HG02970 (cell line): Measurements from ENCODE around the gene NCAPG.
"Not testable (repeated sequence)": the region's sequence is repeated elsewhere in the genome, so short reads cannot be mapped to it uniquely, and the experiment has no call there.

Experiments used
- ATAC-seq: cut with Tn5 transposase; IDR thresholded peaks from one replicate; pipeline ENCODE4 v1.9.1; 2021; ENCODE audit warnings: mild to moderate bottlenecking, moderate library complexity, moderate number of reproducible peaks; ENCODE audit not compliant: unreplicated experiment, low FRiP score

Gene NCAPG

DNA sequence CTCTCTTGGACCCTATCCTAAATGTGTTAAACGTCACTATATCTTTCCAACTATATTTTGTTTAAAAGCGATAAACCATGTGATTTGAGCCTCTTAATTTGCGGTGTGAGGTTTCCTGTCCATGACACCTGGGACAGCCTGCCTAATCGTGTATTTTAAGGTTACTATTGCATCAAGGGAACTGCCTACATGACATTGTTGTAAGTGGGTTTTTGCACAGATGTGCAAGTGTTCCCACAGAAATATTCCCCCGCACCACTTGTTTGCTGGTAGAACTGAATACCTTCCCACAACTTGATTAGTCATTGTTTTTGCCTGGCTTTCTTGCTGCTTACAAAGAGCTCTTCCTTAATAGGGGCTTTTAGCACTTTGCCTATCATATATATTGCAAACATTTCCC lies 24.2 kb upstream of the NCAPG start:
- ATAC-seq: no peak

DNA sequence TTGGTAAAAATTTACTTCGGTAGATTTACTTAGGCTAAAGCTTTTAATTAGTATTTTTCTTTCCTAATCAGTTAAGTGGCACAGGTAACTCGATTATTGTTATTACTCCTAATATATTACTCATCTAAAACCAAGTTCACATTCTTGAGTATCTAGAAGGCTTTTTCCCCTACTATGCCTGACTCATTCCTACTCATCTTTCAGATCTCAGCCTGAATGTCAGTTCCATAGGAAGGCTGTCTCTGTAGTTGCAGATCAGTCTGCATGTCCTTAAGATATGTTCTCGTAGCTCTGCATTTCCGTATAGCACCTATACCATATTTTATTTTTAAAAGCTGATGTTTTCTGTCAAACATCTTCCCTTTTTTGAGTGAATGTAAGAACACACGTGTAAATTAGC lies 23.5 kb upstream of the NCAPG start:
- no peak for ATAC-seq

DNA sequence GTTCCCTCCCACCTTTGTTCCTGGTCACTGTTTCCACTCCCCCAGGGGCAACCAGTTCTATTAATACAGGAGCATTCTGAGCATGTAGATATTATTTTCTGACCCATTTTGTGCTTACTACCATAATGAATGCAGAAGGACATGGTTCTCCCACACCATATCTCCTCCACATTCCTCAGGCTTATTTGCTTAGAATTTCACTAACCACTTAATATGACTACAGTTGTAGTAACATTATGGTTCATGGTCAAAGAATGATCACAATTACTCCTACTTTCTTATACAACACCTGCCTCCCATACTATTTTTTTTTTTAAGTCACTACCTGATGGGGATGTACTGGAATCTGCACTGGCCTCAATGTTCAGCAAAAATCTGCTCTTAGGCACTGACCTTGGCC lies 21.8 kb upstream of the NCAPG start:
- ATAC-seq: no peak

DNA sequence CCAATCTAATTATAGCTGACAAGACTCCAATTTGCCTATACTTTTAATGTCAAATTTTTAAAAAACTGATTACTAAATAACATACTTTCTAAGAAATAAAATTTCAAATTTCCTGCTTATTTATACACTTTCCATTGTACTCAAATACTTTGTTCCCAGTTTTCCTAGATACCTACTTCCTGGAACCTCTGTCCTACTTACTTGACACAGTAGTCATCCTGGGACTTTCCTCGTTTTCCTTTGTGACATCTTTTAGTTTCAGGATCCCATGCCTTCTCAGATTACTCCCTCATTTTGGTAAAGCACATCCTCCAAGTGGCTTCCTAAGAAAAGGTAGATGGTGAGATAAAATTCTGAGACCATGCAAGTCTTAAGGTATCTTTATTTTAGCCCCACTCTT lies 16.0 kb upstream of the NCAPG start:
- no peak for ATAC-seq

DNA sequence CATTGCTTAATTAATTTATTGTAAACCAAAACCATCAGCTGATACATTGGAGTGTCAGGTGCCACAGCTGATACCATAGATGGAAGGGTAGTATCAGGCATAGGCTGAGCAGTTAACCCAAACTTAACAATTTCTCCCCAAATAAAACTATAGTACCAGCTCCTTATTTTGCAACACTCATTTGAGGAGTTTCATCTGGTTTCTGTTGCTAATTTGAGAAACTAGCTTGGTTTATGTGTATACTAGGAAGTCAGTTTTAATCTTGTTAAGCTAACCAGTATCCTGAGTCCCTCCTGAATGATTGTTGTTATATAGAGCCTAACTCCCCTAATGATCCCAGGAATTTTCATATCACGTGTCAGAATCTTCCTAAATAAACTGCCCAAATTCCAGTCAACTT lies 13.0 kb upstream of the NCAPG start:
- no peak for ATAC-seq

DNA sequence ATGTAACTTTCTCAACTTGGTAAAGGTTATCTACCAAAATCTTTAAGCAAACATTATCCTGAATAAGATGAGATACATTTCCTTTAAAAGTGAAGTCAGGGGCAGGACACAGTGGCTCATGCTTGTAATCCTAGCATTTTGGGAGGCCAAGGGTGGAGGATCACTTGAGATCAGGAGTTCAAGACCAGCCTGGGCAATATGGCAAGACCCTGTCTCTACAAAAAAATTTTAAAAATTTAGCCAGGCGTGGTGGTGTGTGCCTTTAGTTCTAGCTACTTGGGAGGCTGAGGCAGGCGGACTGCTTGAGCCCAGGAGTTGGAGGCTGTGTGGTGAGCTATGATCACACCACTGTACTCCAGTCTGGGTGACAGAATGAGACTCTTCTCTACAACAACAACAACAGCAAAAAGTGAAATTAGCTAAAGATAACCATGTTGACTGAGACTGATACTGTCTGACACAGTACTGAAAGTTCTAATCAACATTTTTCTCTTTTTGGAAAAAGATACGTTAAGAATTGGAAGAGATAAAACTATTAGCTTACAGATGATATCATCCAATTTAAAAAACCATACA lies 5.1 kb upstream of the NCAPG start:
- ATAC-seq: no peak

DNA sequence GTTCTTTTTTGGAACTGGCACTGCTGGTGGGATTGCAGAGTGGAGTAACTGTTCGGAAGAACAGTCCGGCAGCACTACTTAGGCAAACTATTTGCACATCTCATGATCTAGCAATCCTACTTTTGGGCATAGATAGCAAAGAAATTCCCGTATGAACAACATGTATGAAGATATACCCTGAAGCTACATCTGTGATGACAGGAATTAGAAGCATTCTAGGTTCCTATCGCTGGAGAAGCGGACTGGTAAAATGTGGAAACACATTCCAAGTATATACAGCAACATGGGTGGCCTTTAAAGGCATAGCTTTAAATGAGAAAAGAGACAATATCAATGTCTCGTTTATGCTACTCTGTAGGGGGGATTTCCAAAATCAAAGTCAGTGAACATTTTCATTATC lies 3.3 kb upstream of the NCAPG start:
- ATAC-seq: no peak

DNA sequence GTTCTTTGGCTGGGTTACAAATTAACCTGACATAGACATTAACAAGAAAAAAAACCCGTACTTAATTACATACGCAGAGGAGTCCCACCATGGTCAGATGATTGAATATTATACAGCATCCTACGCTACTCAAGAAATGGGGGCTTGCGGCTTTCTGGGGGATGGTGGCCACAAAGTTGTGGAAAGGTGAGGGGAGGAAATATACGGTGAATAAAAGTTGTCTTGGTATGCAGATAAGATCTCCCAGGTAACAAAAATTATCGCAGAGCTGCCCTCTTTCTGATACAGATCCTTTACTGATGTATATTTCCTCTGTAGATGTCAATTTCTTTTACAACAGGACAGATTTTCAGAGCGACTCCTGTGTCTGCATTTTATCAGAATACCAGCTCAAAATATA lies 1.1 kb upstream of the NCAPG start:
- no peak for ATAC-seq

DNA sequence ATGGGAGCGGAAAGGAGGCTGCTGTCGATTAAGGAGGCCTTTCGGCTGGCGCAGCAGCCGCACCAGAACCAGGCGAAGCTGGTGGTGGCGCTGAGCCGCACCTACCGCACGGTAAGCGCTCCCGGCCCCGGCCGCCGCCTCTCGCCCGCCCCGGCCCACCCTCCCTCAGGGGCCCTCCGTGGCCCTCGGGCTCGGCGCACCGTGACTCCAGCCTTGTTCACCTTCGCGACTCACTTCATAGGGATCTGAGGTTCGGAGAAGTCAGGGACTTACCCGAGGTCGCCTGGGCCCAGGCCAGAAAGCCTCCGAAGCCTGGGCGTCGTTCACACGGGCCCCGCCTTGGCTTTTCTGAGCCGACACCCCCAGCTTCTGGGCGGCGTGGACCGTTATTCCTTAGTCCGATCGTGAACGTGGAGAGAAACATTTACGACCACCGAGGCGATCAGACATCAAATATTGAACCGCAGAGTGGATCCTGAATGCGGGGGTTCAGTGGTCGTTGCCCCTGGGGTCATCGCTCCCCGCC lies 362 bp downstream of the NCAPG start:
- ATAC-seq: peak; percentile 24

DNA sequence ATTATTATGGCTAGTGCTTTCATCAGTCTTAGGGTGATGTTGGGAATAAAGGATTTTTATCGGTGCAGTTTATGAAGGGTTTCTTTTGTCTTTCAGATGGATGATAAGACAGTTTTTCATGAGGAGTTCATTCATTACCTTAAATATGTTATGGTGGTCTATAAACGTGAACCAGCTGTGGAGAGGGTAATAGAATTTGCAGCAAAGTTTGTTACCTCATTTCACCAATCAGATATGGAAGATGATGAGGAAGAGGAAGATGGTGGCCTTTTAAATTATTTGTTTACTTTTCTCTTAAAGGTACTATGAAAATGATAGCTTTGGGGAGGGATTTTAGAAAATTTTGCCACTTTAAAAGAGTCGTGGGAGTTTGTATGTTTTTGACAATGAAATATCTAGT lies 1.3 kb downstream of the NCAPG start:
- no peak for ATAC-seq

DNA sequence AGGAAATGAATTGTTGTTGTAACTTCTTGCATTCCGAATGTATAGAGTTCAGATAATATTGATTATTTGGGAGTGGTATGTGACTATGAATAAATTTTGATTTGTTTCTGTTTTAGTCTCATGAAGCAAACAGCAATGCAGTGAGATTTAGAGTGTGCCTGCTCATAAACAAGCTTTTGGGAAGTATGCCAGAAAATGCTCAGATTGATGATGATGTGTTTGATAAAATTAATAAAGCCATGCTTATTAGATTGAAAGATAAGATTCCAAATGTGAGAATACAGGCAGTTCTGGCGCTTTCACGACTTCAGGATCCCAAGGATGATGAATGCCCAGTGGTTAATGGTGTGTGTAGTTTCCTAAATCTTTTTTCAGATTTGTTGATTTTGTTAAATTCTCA lies 2.0 kb downstream of the NCAPG start:
- no peak for ATAC-seq

DNA sequence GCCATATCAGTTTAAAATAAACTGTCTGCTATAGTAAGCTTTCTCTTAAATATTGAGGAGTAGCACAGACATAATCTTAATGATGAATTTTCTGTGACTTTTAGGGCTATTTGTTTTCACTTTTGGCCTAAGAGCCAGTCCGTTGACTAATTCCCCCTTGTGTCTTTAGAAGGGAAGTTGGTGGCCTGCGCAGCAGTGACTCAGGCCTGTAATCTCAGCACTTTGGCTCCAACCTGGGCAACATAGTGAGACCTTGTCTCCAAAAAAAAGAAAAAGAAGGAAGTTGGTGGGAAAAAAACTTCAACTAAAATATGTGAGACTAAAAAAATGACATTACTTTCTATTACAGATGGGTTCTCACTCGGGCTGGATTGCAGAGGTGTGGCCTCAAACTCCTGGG lies 3.4 kb downstream of the NCAPG start:
- ATAC-seq: no peak

DNA sequence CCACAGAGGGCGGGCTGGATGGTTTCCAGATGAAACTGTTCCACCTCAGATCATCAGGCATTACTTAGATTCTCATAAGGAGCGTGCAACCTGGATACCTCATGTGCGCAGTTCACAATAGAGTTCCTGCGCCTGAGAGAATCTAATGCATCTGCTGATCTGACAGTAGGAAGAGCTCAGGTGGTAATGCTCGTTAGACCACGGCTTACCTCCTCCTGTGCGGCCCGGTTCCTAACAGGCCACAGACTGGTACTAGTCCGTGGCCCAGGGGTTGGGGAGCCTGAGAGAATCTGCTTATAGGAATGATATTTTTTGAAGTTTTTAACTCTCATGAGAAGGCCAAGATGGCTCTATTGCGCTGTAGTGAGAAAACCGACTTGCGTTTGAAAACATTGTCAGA lies 5.4 kb downstream of the NCAPG start:
- ATAC-seq: no peak

DNA sequence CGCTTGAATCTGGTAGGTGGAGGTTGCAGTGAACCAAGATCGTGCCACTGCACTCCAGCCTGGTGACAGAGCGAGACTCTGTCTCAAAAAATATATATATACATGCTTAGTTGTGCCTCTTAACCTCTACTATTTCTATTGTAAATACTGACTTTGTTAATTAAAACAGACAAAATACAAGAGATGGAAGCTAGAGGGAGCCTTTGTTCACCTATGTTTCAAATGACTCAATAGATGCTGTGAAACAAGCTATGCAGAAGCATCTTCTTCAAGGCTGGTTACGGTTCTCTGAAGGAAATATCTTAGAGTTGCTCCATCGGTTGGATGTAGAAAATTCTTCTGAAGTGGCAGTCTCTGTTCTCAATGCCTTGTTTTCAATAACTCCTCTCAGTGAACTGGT lies 6.2 kb downstream of the NCAPG start:
- ATAC-seq: no peak

DNA sequence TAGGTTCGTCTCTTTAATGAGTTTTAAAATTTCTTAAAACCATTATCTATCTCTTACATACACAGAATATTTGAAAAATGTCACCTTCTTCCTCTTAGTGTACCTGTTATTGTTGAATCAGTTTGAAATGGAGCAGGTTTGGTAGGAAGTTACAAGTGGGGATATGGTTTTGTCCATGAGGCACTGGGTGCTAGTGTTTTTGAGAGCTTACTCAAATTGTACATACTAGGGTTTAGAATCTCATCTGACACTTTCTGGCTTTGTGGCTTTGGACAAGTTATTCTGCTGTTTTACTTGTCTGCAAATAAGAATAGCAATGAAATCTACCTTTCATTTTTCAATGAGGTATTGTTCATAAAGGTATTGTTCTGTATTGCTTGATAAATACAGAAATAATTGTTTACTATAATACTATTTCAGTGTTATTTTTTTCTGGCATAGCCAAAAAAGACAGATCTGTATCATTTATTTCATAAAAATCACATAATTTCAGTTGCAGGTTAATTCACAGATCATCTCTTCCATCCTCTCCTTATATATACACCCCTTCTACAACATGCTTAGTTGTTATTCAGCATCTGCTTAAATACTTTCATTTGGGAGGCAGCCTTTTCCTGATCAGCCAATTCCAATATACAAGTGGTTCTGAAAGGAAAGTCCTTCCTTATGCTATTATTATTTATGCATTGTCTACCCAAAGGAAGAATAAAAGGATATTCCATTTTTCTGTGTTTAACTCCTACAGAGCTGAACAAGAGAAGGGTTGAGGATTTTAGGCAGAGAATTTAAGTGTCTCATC lies 13.3 kb downstream of the NCAPG start:
- no peak for ATAC-seq

DNA sequence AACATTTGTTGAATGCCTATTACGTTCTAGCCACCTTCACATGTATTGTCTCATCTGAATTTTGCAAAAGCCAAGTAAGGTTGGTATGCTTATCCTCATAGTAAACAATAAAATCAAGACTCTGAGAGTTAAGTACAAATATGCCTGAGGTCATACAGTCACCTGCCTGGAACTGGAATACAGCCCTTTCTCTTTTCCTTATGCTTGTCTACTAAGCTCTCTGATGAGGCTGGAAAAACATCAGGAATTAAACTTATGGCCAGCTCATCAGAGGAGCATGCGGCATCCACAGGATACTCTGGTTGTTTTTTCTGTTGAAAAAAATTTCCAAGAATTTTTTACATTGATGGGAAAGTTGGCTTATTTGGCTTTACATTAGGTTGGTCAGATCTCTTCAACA lies 35.5 kb downstream of the NCAPG start:
- ATAC-seq: no peak

DNA sequence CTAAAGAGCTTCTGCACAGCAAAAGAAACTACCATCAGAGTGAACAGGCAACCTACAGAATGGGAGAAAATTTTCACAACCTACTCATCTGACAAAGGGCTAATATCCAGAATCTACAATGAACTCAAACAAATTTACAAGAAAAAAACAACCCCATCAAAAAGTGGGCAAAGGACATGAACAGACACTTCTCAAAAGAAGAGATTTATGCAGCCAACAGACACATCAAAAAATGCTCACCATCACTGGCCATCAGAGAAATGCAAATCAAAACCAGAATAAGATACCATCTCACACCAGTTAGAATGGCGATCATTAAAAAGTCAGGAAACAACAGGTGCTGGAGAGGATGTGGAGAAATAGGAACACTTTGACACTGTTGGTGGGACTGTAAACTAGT lies 39.5 kb downstream of the NCAPG start:
- ATAC-seq: not testable (repeated sequence)

DNA sequence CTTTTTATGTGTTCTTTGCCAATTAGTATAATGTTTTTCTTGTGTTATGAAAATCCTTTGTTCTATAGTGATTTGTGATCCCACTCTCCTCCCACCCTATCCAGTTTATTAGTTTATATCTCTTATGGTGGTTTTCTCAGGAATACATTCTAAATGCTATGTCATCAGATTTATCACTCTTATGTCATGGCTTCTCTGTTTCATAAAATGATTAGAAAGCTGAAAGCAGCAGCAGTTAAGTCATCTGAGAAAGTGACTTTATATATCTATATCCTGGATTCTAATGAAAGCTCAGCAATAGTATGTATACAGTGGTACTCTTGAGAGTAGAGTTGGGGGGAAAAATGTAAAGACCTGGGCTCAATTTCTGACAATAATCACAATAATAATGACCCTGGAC lies 41.2 kb downstream of the NCAPG start:
- ATAC-seq: no peak

DNA sequence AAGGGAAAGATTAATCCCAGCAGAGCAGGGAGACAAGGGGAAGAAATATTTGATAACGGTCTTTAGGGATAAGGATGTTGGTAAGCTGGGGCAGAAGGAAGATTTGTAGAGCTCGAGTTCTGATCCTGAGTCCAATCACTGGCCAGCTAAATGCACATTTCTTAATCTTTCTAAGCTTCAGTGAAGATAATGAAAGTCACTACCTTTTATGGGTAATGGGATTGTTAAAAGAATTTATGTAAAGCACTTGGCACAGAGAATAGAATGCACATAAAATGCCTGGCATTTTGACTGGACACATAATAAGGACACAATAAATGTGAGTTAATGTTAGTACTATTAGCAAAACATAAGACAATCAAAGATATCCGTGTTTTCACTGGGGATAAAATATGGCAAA lies 43.3 kb downstream of the NCAPG start:
- no peak for ATAC-seq

DNA sequence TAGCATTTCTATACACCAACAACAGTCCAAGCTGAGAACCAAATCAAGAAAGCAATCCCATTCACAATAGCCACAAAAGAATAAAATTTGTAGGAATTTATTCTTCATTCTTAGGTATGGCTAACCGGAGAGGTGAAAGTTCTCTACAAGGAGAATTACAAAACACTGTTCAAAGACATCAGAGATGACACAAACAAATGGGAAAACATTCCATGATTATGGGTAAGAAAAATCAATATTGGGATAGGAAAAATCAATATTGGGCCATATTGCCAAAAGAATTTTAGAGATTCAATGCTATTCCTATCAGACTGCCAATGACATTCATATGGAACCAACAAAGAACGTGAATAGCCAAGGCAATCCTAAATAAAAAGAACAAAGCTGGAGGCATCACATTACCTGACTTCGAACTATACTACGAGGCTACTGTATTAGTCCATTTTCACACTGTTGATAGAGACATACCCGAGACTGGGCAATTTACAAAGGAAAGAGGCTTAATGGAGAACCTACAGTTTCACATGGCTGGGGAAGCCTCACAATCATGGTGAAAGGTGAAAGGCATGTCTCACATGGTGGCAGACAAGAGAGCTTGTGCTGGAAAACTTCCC lies 49.1 kb downstream of the NCAPG start:
- ATAC-seq: no peak

DNA sequence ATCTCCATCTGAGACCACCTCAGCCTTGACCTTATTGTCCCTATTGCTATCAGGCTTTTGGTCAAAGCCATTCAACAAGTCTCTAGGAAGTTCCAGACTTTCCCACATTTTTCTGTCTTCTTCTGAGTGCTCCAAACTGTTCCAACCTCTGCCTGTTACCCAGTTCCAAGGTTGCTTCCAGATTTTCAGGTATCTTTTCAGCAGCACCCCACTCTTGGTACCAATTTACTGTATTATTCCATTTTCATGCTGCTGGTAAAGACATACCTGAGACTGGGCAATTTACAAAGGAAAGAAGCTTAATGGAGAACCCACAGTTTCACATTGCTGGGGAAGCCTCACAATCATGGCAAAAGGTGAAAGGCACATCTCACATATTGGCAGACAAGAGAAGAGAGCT lies 51.1 kb downstream of the NCAPG start:
- not testable (repeated sequence) for ATAC-seq

DNA sequence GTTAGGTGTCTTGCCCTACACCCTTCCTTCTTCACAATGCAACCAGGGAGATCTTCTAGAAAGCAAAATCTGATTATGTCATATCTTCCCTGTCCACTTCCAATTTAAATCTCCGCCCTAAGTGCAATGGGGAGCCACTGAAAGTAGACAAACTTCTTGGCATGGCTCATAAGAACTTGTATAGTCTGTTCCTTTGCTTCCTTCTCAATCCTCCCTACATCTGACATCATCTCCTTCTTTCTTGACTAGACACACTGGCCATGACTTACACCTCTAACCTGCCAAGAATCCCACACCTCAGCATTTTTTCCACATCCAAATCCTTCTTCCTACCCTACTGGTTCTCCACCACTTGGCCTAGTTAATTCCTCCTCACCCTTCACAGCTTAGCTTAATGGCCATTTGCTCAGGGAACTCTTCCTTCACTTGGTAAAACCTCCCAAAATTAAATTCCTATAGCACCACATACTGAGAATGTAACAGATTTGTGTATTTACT lies 55.1 kb downstream of the NCAPG start:
- ATAC-seq: no peak
